ENCODE results near the gene ABTB2.
A peak's percentile ranks its signal among the peaks of the same experiment; 100 is the strongest.

DNA sequence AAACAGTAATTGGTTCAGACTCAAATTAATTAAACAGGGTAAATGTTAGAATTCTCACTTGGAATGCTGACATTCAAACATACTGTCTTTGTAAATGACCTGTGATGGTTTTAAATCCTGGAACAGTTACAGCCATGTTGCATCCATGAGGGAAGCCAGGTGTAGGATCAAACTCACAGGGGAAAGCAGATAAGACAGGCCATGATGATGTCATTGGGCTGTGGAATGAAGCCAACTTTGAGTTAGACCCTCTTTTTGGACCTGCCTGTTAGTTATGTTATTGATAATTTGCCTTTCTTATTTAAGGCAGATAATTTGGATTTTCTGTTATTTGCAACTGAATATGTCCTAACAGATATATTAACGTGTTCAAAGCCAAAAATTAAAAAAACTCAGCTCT is 39.3 kb upstream of the ABTB2 start:
- TF ChIP-seq, protein P1, sequence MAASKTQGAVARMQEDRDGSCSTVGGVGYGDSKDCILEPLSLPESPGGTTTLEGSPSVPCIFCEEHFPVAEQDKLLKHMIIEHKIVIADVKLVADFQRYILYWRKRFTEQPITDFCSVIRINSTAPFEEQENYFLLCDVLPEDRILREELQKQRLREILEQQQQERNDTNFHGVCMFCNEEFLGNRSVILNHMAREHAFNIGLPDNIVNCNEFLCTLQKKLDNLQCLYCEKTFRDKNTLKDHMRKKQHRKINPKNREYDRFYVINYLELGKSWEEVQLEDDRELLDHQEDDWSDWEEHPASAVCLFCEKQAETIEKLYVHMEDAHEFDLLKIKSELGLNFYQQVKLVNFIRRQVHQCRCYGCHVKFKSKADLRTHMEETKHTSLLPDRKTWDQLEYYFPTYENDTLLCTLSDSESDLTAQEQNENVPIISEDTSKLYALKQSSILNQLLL (CRISPR knock-in tag; IDR thresholded peaks at IDR 0.05; ENCODE audit: borderline replicate concordance), result no peak
- no peak for TF ChIP-seq ZKSCAN1 (IDR thresholded peaks at IDR 0.05; ENCODE audit: low read depth, low read length)
- TF ChIP-seq NFYB (IDR thresholded peaks at IDR 0.05; ENCODE audit: extremely low read depth, insufficient read length), result no peak
- no peak for TF ChIP-seq RFX5 (IDR thresholded peaks at IDR 0.05; ENCODE audit: low read depth, low read length)
- TF ChIP-seq POLR2A (conservative IDR thresholded peaks at IDR 0.05), result no peak
- TF ChIP-seq SETDB1 (IDR thresholded peaks at IDR 0.05; ENCODE audit: low read length), result no peak
- TF ChIP-seq, protein P2, sequence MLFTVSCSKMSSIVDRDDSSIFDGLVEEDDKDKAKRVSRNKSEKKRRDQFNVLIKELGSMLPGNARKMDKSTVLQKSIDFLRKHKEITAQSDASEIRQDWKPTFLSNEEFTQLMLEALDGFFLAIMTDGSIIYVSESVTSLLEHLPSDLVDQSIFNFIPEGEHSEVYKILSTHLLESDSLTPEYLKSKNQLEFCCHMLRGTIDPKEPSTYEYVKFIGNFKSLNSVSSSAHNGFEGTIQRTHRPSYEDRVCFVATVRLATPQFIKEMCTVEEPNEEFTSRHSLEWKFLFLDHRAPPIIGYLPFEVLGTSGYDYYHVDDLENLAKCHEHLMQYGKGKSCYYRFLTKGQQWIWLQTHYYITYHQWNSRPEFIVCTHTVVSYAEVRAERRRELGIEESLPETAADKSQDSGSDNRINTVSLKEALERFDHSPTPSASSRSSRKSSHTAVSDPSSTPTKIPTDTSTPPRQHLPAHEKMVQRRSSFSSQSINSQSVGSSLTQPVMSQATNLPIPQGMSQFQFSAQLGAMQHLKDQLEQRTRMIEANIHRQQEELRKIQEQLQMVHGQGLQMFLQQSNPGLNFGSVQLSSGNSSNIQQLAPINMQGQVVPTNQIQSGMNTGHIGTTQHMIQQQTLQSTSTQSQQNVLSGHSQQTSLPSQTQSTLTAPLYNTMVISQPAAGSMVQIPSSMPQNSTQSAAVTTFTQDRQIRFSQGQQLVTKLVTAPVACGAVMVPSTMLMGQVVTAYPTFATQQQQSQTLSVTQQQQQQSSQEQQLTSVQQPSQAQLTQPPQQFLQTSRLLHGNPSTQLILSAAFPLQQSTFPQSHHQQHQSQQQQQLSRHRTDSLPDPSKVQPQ (CRISPR knock-in tag; IDR thresholded peaks at IDR 0.05; ENCODE audit: borderline replicate concordance), result no peak
- TF ChIP-seq ZC3H11A (IDR thresholded peaks at IDR 0.05; ENCODE audit: low read depth, low read length), result no peak
- TF ChIP-seq, protein P3, sequence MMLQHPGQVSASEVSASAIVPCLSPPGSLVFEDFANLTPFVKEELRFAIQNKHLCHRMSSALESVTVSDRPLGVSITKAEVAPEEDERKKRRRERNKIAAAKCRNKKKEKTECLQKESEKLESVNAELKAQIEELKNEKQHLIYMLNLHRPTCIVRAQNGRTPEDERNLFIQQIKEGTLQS (IDR thresholded peaks at IDR 0.05), result peak; percentile 83
- TF ChIP-seq, protein P3 (CRISPR knock-in tag; conservative IDR thresholded peaks at IDR 0.05), result no peak
- TF ChIP-seq HDAC1 (IDR thresholded peaks at IDR 0.05), result no peak
- TF ChIP-seq ILF3 (IDR thresholded peaks at IDR 0.05; ENCODE audit: borderline replicate concordance), result no peak
- no peak for TF ChIP-seq CC2D1A (IDR thresholded peaks at IDR 0.05)

Data from K562 (cell line).